DMS153 treated with DMSO at 0.1 percent for 48 hours (cell line): ENCODE measurements around the gene NEDD1.

ENCODE experiments used
- DNase-seq: peaks from one replicate; lab custom pipeline; 2025; ENCODE audit not compliant: unreplicated experiment; lab: John Stamatoyannopoulos, UW

NEDD1 gene

DNA sequence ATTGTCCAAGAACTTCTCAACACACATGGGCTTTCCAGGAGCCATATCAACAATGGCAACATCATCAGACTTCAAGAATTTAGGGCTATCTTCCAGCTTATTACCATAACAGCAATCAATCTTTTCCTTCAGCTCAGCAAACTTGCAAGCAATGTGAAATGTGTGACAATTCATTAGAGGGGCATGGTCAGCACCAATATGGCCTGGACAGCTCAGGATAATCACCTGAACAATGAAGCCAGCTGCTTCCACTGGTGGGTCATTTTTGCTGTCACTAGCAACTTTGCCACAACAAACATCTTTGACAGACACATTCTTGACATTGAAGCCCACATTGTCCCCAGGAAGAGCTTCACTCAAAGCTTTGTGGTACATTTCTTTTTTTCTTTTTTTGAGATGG, 5.9 kb upstream of the NEDD1 start:
- no peak for DNase-seq

- no peak for DNase-seq
These were observed 5.0 kb upstream of the NEDD1 start for GRCh38 chr12:96902076-96902475.

- no peak for DNase-seq
These were observed 584 bp upstream of the NEDD1 start for GRCh38 chr12:96906498-96906848.

DNA sequence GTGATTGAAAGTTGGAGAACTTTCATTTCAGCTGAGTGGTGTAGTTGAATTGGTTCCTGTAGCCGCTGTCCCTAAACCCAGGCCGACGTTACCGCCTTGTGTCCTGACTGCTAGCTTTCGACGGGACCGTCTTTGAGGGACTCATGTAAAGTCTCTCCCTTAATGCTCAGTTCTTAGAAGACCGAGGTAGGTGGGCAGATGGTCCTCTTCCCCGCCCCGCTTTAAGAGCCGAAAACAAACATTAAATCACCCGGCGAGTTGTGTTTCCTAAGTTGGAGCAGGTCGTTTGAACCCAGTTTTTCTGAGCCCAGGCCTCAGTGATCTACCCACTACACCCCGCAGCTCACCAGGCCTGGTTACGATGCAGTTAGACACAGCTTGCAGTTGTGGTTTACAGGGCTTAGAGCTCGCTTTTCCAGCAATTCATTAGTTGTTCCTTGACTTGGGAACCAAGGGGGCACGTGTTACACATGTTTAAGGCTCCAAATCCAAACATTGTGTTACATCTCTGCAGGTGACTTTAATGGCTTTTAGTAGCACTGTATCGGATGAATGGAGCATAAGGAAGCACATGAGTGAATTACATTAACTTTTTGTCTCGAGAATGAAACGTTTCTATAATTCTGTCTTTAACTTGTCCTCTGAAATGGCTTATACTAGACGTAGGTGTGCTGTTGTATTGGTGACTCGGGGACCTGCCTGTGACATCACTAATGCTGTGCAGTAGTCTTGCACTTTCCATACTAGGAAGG, 790 bp downstream of the NEDD1 start:
- DNase-seq: peak; percentile 14

DNA sequence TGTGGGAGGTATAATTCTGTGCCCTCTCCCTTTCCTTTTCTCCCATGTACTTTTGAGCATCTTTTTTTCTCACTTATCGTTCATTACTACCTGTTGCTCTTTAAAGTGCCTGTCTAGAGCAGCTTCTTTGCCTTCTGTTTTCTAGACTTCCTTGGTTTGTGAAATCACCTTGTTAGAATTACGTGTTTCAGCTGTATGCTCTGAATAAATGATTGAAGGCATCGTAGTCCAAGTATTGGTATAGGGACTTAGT, 1.3 kb downstream of the NEDD1 start:
- DNase-seq: no peak

DNA sequence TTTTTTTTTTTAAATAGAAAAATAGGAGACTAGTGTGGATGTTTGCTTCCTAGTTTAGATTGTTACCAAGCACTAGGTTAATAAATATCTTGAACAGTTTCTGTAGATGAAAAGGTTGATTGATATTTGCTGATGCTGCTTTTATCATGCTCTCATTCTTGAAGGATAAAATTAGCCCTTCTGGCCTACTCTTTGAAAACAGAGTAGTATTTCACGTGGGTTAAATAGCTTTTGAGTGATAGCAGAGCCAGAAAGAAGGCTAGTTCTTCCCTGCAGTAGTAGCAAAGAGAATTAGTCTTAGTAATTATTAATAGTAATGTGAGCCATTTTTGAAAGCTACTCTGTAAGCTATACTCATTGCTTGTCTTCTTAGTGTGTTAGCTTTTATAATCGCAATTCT, 5.2 kb downstream of the NEDD1 start:
- DNase-seq: no peak

- no peak for DNase-seq
These were observed 5.9 kb downstream of the NEDD1 start for GRCh38 chr12:96912943-96913342.

GRCh38 chr12:96919510-96920210, 12.6 kb downstream of the NEDD1 start:
- no peak for DNase-seq

GRCh38 chr12:96948782-96949181, 41.7 kb downstream of the NEDD1 start:
- DNase-seq: no peak

DNA sequence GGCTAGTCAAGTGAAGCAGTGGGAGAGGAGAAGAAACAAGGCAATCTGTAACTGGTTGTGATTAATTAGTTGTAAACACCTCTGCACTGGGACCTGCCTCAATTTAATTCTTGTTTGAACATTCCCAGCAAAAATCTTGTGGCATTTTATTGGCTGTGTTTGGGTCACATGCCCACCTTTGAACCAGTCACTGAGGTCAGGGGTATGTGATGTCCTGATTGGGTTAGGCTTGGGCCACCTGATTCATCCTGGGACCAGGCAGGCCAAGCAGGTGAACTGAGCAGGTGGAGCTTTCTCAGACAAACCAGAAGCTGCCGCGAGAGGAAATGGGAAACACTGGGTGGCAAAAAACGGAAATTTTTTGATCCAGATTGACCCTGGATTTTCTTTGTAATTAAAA, 72.5 kb downstream of the NEDD1 start:
- DNase-seq: no peak

DNA sequence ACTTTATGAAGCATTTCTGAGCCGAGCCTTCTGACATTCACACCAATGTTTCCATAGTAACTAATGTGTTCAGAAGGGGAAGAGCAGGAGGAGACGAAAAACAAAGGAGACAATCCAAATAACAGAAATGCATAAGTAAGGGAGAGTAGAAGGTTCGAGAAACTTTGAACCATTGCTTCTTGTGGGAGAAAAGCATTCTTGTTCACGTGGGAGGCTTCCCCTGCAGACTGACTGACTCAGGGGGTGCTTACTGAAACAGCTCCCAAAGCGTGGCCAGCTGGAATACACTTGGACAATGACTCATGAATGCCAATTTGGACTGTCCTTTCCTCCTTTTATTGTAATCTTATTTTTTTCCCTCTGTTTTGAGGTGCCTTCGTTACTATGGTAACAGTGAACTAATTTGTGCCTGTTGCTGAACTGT, 73.9 kb downstream of the NEDD1 start:
- DNase-seq: no peak

- DNase-seq: no peak
These were observed 74.9 kb downstream of the NEDD1 start for GRCh38 chr12:96981911-96982310.

DNA sequence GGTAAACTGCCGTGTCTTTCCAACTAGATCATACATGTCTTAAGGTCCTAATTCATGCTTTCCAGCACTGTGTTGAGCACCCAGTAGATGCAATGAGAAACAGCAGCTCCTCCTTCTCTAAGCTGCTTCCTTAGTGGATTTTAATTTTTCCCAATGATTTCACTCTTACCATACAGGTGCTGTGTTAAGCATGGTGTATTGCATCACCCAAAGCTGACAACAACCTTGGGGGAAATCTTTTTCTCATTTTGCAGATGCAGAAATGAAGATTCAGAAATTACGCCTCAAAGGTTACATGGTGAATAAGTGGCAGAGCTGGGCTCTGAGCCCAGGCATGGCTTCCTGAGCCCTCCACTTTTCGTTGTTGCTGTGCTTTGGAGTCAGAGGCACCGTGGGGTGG, 75.6 kb downstream of the NEDD1 start:
- DNase-seq: no peak

DNA sequence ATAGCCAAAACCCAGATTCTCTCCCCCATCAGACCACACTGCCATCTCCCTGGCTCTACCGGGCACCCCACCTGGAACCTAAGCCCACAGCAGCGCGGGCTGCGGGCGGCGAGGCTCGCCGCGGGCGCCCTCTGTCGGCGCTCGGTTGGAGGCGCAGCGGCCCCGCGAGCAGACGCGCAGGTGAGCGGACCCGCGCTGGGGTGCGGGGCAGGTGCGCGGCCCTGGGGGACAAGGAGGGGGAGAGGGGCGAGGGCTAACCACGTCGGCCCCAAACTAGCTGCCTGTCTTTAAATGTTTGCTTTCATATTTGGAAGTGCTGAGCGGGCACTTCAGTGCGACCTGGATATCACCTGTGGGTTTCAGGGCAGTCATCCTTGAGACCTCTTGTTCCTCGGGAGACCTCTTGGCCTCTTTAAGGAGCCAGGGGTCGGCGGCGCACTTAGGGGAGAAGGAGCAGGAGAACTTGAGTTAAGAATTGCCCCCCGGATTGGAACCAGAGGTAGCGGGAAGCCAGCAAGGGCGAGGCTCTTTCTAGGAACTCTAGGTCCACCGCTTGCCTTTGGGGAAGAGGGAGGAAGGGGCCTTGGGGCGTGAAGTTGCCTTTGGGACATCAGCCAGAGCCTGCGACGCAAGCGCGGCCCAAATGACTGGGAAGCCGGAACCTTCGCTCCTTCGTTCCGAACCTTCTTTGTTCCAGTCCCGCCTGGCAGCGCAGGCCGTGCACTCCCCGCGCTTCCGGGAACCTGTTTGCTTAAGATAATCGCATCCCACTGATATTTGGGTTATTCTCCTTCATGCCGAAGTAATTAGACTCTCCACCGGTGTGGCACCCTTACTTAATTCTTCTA, 78.7 kb downstream of the NEDD1 start:
- DNase-seq: peak; percentile 54

DNA sequence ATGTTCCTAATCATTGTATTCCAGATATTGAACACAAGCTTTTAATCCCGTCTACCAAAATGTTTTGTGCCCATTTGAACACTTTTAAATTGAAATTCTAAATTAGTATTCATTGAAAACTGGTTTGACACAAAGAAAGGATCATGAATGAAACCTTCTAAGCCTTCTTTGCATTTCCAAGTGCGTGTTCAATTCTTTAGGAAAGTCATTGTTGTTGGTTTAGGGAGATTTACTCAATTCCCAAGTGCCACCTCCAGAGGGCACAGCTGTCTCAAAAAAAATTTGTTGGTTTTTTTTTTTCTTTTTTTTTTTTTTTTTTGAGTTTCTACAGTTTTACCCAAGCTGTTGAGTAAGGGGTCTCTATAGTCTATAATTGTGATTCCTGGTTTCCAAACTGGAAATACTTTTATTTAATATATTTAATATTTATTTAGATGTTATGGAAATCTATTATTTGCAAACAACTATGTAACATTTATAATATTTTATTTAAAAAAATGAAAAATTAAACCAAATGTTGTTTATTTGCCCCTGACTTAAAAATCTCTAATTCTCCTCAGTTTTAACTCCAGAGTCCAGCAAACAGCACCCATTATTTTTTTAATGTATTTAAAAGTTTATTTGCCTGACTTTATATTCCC, 79.9 kb downstream of the NEDD1 start:
- DNase-seq: peak; percentile 54

DNA sequence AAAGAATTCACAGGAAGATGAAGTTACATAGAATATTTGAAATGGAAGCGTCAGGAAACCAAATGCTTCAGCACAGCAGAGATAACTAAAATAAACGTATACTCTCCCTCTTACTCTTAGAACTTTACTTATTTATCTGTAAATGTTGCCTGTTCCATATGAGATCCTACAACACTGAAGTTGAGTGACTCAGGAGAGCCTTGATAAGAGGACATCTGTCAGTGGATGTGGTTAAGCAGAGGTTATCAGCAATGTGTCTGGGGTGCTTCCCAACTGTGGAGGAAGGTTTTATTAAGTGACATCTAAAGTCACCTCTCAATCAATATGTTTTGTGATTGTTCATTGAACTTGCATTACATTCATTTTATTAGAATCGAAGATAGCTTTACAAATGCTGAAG, 81.9 kb downstream of the NEDD1 start:
- no peak for DNase-seq

GRCh38 chr12:96989916-96990315, 82.9 kb downstream of the NEDD1 start:
- DNase-seq: no peak

DNA sequence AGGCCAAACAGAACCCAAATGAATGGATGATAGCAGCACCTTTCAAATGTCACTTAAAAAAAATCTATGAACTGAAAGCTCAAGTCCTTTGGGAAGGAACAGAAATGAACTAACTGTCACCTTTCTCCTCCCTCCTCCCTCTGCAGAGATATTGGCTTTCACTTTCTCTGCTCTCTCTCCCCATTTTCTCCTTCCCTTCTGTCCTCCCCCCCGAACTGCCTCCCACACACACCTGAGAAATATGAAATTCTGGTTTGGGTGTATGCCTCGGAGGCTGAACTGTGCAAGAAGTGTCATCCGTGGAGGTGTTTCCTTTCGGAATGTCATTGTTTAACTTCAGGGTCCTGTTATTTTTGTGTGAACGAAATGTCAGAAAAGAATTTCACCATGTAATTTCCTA, 87.8 kb downstream of the NEDD1 start:
- DNase-seq: no peak

GRCh38 chr12:96995861-96996260, 88.8 kb downstream of the NEDD1 start:
- DNase-seq: no peak

DNA sequence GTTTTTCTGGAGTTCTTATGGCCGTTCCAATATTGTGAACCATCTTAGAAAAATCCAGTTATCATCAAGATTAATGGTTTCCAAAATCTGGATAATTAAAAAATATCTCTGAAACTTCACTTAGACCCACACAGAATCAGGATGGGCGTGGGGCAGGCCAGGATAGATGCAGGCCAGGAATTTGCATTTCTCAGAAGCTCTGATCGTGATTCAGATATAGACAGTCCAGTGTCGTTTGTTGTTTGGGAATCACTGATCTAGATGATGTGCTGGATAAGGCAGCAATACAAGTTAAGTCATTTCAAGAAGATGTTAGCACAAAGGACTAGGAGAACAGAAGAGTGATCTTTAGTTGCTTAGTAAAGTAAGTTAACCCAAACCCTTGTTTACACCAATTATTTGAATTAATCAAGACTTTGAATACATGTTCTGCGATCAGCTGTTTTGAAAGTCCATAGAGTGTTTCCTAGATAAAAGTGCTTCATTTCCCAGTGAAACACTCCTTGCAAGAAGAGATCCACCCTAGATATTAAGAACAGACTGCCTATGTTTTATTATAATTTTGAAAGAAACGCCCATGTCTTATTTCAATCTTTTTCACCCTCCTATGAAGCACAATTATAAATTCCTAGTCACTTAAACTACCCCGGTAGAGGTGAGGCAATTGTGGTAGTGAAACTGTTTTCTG, 90.9 kb downstream of the NEDD1 start:
- DNase-seq: no peak

DNA sequence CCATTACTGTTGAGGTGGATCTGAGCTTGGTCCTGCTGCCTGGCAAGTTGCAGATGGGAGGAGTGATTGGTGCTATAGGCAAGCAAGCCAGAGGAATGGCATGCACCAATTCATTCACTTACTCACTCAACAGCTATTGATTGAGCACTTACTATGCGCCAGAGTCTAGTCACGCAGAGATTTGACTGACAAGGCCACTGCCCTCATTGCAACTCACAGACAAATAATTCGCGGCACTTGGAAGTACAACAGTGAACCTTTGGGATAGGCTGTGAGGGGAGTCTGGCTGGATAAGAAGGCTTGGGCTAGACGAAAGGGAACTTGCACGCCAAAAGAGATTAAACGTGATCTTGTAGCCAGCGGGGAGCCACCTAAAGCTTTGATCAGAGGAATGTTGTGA, 96.2 kb downstream of the NEDD1 start:
- no peak for DNase-seq
